CMK (cell line): Measurements from ENCODE around the gene MDFI.

Experiments used
- DNase-seq: peaks from one replicate; pipeline ENCODE4 v3.0.0-alpha.2; 2010; ENCODE audit warnings: low read depth

The MDFI gene

GRCh38 chr6:41638002-41638934 is at the start of gene MDFI:
Gene MDFI, plus strand, starts transcription at chr6:41638468. Its CDS starts 282 bp downstream, at chr6:41638750.
- peak; percentile 74 for DNase-seq

GRCh38 chr6:41589223-41589622 is 49.0 kb upstream of the MDFI start:
- no peak for DNase-seq

- DNase-seq: no peak
Measured at GRCh38 chr6:41589636-41590622, 48.3 kb upstream of the MDFI start.

GRCh38 chr6:41591122-41591521 is 47.1 kb upstream of the MDFI start:
- DNase-seq: no peak

- DNase-seq: peak; percentile 30
Measured at GRCh38 chr6:41591859-41592502, 46.3 kb upstream of the MDFI start.

GRCh38 chr6:41593406-41593805 is 44.9 kb upstream of the MDFI start:
- DNase-seq: no peak

GRCh38 chr6:41593839-41594238 is 44.4 kb upstream of the MDFI start:
- no peak for DNase-seq

- DNase-seq: no peak
Measured at GRCh38 chr6:41594326-41594725, 43.9 kb upstream of the MDFI start.

GRCh38 chr6:41594766-41595165 is 43.5 kb upstream of the MDFI start:
- no peak for DNase-seq

- DNase-seq: no peak
Measured at GRCh38 chr6:41595166-41595565, 43.1 kb upstream of the MDFI start.

GRCh38 chr6:41596096-41596685 is 42.1 kb upstream of the MDFI start:
- DNase-seq: no peak

- no peak for DNase-seq
Measured at GRCh38 chr6:41596807-41597206, 41.5 kb upstream of the MDFI start.

- DNase-seq: no peak
Measured at GRCh38 chr6:41597246-41598000, 40.8 kb upstream of the MDFI start.

GRCh38 chr6:41598670-41599014 is 39.6 kb upstream of the MDFI start:
- DNase-seq: no peak

GRCh38 chr6:41599015-41599851 is 39.0 kb upstream of the MDFI start:
- DNase-seq: no peak

- no peak for DNase-seq
Measured at GRCh38 chr6:41599852-41600445, 38.3 kb upstream of the MDFI start.

GRCh38 chr6:41600499-41601247 is 37.6 kb upstream of the MDFI start:
- no peak for DNase-seq

GRCh38 chr6:41601248-41601549 is 37.1 kb upstream of the MDFI start:
- no peak for DNase-seq

GRCh38 chr6:41602422-41602743 is 35.9 kb upstream of the MDFI start:
- no peak for DNase-seq
